NCI-H510A treated with DMSO at 0.1 percent for 48 hours (cell line): ENCODE results near the gene HERC5.
"Not testable (repeated sequence)": the region's sequence is repeated elsewhere in the genome, so short reads cannot be mapped to it uniquely, and the experiment has no call there.

ENCODE experiments used
- DNase-seq: peaks from one replicate; lab custom pipeline; 2025; lab: John Stamatoyannopoulos, UW

The HERC5 gene

GRCh38 chr4:88522702-88523324, 65.9 kb downstream of the HERC5 start:
- DNase-seq: peak; percentile 9

GRCh38 chr4:88523325-88524129, 66.6 kb downstream of the HERC5 start, which contains the start of gene PYURF:
Gene PYURF, minus strand, starts transcription at chr4:88523776. Its CDS starts 76 bp downstream, at chr4:88523700.
- peak; percentile 91 for DNase-seq

GRCh38 chr4:88524171-88524570, 67.3 kb downstream of the HERC5 start:
- no peak for DNase-seq

- DNase-seq: no peak
Observed at GRCh38 chr4:88526221-88526815, 69.4 kb downstream of the HERC5 start.

- DNase-seq: no peak
Observed at GRCh38 chr4:88527787-88528186, 70.9 kb downstream of the HERC5 start.

GRCh38 chr4:88528861-88529260, 71.9 kb downstream of the HERC5 start:
- DNase-seq: no peak

GRCh38 chr4:88531549-88531948, 74.6 kb downstream of the HERC5 start:
- no peak for DNase-seq

- DNase-seq: no peak
Observed at GRCh38 chr4:88533088-88533790, 76.3 kb downstream of the HERC5 start.

- DNase-seq: no peak
Observed at GRCh38 chr4:88533937-88534750, 77.2 kb downstream of the HERC5 start.

- DNase-seq: no peak
Observed at GRCh38 chr4:88535090-88535755, 78.3 kb downstream of the HERC5 start.

GRCh38 chr4:88537709-88538108, 80.8 kb downstream of the HERC5 start:
- DNase-seq: no peak

GRCh38 chr4:88539322-88540068, 82.6 kb downstream of the HERC5 start:
- not testable (repeated sequence) for DNase-seq

- no peak for DNase-seq
Observed at GRCh38 chr4:88549815-88550214, 92.9 kb downstream of the HERC5 start.
